Astrocyte of the spinal cord (primary cell): ENCODE results near the gene SNHG17.
"Not testable (repeated sequence)": the region's sequence is repeated elsewhere in the genome, so short reads cannot be mapped to it uniquely, and the experiment has no call there.

Experiments
- DNase-seq: peaks from one replicate; pipeline ENCODE4 v3.0.0; 2011; ENCODE audit warnings: low read depth, low spot score
- H3K4me3 ChIP-seq: 2 replicates; pipeline ENCODE4 v1.5.1; 2011; ENCODE audit warnings: low read depth, mild to moderate bottlenecking, low read length, moderate library complexity
- in situ Hi-C: cut with HindIII; loops from 2 replicates; pipeline ENCODE4 v1.10.0; 2017; ENCODE audit warnings: low sequenced_read_pairs
- TF ChIP-seq, protein P1 (sequence below): IDR thresholded peaks from 2 replicates; pipeline ENCODE4 v1.5.1; 2012; ENCODE audit warnings: low read depth, mild to moderate bottlenecking, low read length, inconsistent platforms

SNHG17 gene

DNA sequence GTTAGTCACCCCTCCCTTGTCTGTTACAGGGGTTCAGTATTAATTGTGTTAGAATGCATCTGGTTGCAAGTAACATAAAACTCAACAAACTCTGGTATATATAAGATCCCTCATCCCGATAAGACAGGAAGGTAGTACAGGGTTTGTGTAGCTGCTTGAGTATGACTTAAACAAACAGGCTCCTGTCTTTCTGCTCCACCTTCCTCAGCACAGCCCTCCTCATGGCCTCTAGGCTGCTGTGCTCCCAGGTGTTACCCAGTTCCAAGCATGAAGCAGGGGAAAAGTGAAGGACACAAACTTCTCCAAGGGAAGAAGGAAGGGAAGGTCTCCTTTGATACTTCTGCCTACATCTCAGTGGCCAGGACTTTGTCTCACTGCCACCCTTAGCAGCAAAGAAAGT lies 36.1 kb upstream of the SNHG17 start:
- TF ChIP-seq, protein P1, sequence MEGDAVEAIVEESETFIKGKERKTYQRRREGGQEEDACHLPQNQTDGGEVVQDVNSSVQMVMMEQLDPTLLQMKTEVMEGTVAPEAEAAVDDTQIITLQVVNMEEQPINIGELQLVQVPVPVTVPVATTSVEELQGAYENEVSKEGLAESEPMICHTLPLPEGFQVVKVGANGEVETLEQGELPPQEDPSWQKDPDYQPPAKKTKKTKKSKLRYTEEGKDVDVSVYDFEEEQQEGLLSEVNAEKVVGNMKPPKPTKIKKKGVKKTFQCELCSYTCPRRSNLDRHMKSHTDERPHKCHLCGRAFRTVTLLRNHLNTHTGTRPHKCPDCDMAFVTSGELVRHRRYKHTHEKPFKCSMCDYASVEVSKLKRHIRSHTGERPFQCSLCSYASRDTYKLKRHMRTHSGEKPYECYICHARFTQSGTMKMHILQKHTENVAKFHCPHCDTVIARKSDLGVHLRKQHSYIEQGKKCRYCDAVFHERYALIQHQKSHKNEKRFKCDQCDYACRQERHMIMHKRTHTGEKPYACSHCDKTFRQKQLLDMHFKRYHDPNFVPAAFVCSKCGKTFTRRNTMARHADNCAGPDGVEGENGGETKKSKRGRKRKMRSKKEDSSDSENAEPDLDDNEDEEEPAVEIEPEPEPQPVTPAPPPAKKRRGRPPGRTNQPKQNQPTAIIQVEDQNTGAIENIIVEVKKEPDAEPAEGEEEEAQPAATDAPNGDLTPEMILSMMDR = no peak
- in situ Hi-C loops = no loop called here
- no peak for DNase-seq
- H3K4me3 ChIP-seq = no peak overlapping the region

DNA sequence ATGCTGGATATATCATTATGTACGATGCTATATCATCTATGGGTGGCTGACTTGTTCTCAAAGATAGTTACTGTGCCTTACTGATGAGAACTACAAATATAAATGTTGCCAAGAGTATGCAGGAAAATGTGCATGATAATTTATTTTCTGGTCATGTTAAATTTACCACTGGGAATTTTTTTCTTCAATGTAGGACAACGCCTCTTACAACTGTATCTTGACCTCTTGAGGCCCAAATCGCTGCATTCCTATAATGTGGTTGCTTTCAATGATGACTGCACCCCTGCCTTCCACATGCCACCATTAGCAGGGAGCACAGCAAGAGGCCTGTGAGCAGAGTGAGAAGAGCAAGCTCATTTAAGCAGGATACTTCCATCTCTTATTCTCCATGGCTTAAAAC lies 31.9 kb upstream of the SNHG17 start:
- DNase-seq = no peak
- TF ChIP-seq, protein P1 = no peak
- no peak overlapping the region for H3K4me3 ChIP-seq
- in situ Hi-C loops = no loop called here

DNA sequence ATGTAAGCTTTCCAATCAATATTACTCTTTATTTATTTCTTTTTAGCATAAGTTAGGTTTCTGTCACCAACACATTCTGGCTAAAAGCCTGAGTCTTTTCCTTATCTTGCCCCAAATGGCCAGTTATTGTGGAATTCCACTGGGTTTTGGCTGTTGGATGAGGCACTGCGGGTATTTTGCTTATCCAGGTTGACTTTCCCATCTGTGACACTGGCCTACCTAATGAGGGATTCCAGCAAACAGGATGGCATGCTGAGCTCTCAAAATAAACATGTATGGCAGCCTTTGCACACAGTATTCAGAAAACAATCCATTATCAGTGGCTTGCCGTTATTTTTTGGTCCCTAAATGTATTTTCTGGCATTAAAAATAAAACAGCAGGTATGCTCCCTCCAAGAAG lies 31.0 kb upstream of the SNHG17 start:
- no peak for DNase-seq
- TF ChIP-seq, protein P1 = no peak
- H3K4me3 ChIP-seq = no peak overlapping the region
- in situ Hi-C loops = no loop called here

DNA sequence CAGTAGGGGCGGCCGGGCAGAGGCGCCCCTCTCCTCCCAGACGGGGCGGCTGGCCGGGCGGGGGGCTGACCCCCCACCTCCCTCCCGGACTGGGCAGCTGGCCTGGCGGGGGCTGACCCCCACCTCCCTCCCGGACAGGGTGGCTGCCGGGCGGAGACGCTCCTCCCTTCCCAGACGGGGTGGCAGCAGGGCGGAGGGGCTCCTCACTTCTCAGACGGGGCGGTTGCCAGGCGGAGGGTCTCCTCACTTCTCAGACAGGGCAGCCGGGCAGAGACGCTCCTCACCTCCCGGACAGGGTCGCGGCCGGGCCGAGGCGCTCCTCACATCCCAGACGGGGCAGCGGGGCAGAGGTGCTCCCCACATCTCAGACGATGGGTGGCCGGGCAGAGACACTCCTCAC lies 26.4 kb upstream of the SNHG17 start:
- DNase-seq, H3K4me3 ChIP-seq, in situ Hi-C loops: not testable (repeated sequence)

DNA sequence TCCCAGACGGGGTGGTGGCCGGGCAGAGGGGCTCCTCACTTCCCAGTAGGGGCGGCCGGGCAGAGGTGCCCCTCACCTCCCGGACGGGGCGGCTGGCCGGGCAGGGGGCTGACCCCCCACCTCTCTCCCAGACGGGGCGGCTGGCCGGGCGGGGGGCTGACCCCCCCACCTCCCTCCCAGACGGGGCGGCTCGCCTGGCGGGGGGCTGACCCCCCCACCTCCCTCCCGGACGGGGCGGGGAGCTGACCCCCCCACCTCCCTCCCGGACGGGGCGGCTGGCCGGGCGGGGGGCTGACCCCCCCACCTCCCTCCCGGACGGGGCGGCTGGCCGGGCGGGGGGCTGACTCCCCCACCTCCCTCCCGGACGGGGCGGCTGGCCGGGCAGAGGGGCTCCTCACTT lies 26.0 kb upstream of the SNHG17 start:
- H3K4me3 ChIP-seq, in situ Hi-C loops, DNase-seq: not testable (repeated sequence)

DNA sequence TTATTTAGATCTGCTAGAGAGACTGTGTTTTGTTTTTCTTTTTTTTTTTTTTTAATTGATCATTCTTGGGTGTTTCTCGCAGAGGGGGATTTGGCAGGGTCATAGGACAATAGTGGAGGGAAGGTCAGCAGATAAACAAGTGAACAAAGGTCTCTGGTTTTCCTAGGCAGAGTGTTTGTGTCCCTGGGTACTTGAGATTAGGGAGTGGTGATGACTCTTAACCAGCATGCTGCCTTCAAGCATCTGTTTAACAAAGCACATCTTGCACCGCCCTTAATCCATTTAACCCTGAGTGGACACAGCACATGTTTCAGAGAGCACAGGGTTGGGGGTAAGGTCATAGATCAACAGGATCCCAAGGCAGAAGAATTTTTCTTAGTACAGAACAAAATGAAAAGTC lies 25.5 kb upstream of the SNHG17 start:
- H3K4me3 ChIP-seq, in situ Hi-C loops, DNase-seq: not testable (repeated sequence)

DNA sequence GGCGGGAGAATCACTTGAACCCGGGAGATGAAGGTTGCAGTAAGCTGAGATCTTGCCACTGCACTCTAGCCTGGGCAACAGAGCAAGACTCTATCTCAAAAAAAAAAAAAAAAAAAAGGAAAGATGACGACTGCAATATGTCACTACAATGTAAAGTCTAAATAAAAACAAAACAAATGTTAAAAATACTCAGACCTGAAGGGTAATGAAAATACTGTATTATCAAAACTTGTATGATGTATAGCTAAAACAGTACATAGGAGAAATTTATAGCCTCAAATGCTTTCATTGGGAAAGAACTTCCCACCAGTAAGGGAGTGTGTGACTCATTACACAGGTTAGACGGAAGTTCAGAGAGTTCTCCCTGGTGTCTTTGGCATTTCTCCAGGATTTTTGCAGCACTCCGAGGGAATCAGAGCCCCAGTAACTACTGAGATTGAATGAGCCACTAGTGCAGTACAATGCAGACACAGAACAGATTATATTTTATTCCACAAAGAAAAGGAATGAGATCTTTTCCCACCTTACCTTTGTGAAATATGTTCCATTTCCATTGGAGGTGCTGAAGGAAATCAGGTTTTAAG lies 25.0 kb upstream of the SNHG17 start:
- TF ChIP-seq, protein P1 = no peak
- DNase-seq = peak; percentile 88
- in situ Hi-C loops = no loop called here
- H3K4me3 ChIP-seq = no peak overlapping the region

DNA sequence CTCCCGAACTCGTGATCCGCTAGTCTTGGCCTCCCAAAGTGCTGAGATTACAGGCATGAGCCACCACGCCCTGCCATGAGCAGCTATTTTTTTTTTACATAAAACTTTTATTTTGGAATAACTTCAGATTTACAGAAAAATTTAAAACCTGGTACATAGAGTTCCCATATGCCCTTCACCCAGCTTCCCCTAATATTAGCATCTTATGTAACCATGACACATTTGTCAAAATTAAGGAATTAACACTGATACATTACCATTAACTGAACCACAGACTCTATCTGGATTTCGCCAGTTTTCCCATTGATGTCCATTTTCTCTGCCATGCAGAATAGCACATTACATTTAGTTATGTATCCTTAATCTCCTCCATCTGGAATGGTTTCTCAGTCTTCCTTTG lies 23.2 kb upstream of the SNHG17 start:
- no peak for DNase-seq
- TF ChIP-seq, protein P1 = no peak
- H3K4me3 ChIP-seq = no peak overlapping the region
- in situ Hi-C loops = no loop called here
